Body of pancreas (tissue), 4 donors: ENCODE results near the gene GIGYF2.

Source experiments
- POLR2A ChIP-seq, 3 donors: fragments of 450-650 bp; IDR thresholded peaks; one replicate each; pipeline ENCODE4 v1.6.1; 2016; ENCODE audit warnings: antibody characterized with exemption in 3 of 3, mild to moderate bottlenecking in 2 of 3
- TF ChIP-seq, protein P1 (sequence below), 7 experiments: fragments of 450-650 bp in 4 of 7; fragments of 200-600 bp in 3 of 7; sonication (generic) in 3 of 7; IDR thresholded peaks; one replicate each; pipeline ENCODE4 v1.5.1; 2016 to 2019; ENCODE audit warnings: antibody characterized with exemption in 7 of 7

DNA sequence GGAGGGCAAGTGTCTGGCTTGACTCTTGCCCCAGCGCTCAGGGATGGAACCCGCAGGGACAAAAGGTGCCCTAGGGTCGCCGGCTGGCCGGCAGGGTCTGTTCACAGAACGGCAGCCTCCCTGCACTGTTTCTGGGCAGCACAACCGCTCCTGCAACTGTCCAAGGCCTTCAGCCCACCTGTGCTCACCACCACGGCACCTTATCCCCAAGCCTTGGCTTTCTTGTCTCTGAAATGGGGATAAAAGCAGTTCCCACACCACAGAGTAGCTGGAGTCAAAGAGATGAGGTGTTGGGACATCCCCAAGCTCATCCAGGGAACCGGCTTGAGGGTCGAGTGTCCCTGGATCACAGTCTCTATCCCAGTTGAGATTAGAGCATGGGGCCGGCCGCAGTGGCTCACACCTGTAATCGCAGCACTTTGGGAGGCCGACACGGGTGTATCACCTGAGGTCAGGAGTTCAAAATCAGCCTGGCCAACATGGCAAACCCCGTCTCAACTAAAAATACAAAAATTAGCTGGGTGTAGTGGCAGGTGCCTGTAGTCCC is 177.6 kb downstream of the GIGYF2 start:
- TF ChIP-seq, protein P1, sequence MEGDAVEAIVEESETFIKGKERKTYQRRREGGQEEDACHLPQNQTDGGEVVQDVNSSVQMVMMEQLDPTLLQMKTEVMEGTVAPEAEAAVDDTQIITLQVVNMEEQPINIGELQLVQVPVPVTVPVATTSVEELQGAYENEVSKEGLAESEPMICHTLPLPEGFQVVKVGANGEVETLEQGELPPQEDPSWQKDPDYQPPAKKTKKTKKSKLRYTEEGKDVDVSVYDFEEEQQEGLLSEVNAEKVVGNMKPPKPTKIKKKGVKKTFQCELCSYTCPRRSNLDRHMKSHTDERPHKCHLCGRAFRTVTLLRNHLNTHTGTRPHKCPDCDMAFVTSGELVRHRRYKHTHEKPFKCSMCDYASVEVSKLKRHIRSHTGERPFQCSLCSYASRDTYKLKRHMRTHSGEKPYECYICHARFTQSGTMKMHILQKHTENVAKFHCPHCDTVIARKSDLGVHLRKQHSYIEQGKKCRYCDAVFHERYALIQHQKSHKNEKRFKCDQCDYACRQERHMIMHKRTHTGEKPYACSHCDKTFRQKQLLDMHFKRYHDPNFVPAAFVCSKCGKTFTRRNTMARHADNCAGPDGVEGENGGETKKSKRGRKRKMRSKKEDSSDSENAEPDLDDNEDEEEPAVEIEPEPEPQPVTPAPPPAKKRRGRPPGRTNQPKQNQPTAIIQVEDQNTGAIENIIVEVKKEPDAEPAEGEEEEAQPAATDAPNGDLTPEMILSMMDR (IDR thresholded peaks at IDR 0.05): no peak
- no peak for TF ChIP-seq POLR2A (IDR thresholded peaks at IDR 0.05)
